Activated gamma-delta T cell (primary cell): ENCODE results near the gene FOXK1.

Experiments used
- DNase-seq: peaks from one replicate; lab custom pipeline; 2025; lab: John Stamatoyannopoulos, UW

Gene FOXK1

GRCh38 chr7:4745265-4745919 is 63.3 kb downstream of the FOXK1 start:
- DNase-seq, result no peak

GRCh38 chr7:4745971-4746919 is 64.2 kb downstream of the FOXK1 start:
- no peak for DNase-seq

- DNase-seq, result no peak
These were observed 64.9 kb downstream of the FOXK1 start for GRCh38 chr7:4747013-4747412.

- no peak for DNase-seq
These were observed 65.7 kb downstream of the FOXK1 start for GRCh38 chr7:4747746-4748145.

GRCh38 chr7:4748231-4748681 is 66.2 kb downstream of the FOXK1 start:
- no peak for DNase-seq

- DNase-seq, result no peak
These were observed 67.3 kb downstream of the FOXK1 start for GRCh38 chr7:4749363-4749762.

GRCh38 chr7:4749798-4750197 is 67.7 kb downstream of the FOXK1 start:
- DNase-seq, result no peak

GRCh38 chr7:4751398-4751947 is 69.4 kb downstream of the FOXK1 start:
- no peak for DNase-seq

- DNase-seq, result peak; percentile 51
These were observed 71.7 kb downstream of the FOXK1 start for GRCh38 chr7:4753598-4754432.

- no peak for DNase-seq
These were observed 72.4 kb downstream of the FOXK1 start for GRCh38 chr7:4754433-4755010.

GRCh38 chr7:4755045-4755444 is 73.0 kb downstream of the FOXK1 start:
- DNase-seq, result no peak

GRCh38 chr7:4758111-4758510 is 76.0 kb downstream of the FOXK1 start:
- DNase-seq, result no peak

GRCh38 chr7:4758791-4759190 is 76.7 kb downstream of the FOXK1 start:
- DNase-seq, result no peak

- DNase-seq, result no peak
These were observed 77.1 kb downstream of the FOXK1 start for GRCh38 chr7:4759211-4759610.

- DNase-seq, result no peak
These were observed 78.9 kb downstream of the FOXK1 start for GRCh38 chr7:4760952-4761351.

GRCh38 chr7:4762121-4763055 is 80.3 kb downstream of the FOXK1 start:
- DNase-seq, result no peak

- DNase-seq, result no peak
These were observed 81.1 kb downstream of the FOXK1 start for GRCh38 chr7:4763091-4763793.

GRCh38 chr7:4763794-4764185 is 81.7 kb downstream of the FOXK1 start:
- DNase-seq, result no peak

- no peak for DNase-seq
These were observed 82.4 kb downstream of the FOXK1 start for GRCh38 chr7:4764402-4765007.
